ENCODE data around the gene MEF2C.
A peak's percentile ranks its signal among the peaks of the same experiment; 100 is the strongest.

The MEF2C gene

DNA sequence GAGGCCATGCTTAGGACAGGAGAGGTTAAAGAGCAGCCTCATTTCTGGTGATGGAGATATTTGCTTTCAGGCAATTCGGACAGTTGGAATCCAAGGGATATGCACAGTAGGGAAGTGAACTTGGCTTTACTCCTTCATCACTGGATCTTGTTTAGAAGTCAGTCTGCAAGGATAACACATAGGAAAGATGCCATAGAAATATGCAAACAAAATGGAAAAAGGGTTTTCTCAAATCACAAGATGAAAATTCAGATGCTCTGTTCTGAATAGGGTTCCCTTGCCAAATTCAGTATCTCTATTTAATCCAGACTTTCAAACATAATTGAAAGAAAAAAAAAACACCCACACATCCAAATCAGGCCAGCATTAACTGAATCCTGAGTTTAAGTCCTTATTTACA, 166.9 kb downstream of the MEF2C start:
- DNase-seq (ENCODE audit: low read depth): no peak

GRCh38 chr5:88715503-88715902, 167.5 kb downstream of the MEF2C start:
- DNase-seq (ENCODE audit: low read depth): no peak

DNA sequence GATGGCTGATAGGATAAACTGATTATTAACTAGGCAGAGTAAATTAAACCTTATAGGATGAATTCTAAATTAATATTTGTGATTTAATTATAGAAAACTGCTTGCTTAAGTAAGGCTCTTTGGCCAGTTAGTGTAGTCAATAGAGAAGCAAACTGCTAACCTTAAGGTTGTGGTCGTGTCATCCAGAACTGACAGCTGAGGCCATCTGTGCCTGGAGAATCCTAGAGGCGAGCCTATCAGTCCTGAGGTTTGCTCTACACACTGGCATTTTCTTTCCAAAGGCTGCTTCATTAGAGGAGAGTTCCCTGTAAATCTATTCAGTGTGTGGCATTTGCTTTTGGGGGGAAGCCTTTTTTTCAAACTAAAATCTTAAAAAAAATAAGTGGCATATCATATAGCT, 169.2 kb downstream of the MEF2C start:
- DNase-seq (ENCODE audit: low read depth): no peak

DNA sequence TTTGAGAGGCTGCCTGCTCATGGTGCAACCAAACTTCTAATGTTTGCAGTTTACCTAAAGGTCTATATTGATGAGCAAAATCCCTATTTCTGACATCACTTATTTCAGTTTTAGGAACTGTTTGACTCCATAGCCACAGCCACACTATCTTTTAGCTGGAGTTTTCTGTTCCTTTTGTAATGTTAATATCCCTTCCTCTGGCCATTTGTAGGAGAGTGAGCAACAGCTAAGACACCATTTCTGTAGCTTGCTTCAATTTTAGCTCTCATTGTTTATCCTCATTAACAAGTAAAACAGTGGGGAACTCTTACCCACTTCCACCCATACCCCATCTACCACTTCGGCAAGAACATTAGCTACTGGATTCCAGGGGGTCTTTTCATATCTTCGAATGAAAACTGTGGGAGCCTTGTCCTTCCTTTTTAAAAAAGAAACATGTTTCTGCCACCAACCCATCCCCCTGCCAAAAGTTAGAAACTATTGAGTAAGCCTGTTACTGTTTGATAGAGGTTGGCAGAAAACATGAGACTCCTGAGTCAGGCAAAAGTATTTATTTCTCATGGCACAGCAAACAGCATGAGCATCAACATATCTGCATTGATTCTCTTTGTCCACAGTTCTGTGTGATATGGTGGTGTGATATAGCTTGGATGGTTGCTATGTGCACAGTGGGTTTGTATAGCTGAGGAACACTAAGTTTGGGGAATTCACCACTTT, 174.1 kb downstream of the MEF2C start:
- no peak for DNase-seq (ENCODE audit: low read depth)

DNA sequence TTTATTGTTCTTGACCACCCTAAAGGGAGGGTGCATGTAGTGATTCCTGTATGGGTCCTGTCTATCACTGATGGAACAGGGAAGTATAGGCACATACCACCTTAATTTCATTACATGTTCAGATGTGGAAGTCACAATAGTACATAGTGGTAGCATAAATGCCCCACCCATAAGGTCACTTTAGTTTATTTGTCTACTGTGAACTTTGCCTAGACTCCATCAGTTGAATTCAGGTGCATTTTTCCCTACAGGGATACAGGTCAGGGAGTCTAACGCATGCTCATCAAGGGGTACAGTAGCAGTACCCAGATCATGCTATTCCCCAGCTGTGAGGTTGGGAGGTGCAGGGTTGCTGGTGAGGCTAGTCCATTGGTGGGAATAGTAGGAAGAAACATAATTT, 175.0 kb downstream of the MEF2C start:
- DNase-seq (ENCODE audit: low read depth): no peak

DNA sequence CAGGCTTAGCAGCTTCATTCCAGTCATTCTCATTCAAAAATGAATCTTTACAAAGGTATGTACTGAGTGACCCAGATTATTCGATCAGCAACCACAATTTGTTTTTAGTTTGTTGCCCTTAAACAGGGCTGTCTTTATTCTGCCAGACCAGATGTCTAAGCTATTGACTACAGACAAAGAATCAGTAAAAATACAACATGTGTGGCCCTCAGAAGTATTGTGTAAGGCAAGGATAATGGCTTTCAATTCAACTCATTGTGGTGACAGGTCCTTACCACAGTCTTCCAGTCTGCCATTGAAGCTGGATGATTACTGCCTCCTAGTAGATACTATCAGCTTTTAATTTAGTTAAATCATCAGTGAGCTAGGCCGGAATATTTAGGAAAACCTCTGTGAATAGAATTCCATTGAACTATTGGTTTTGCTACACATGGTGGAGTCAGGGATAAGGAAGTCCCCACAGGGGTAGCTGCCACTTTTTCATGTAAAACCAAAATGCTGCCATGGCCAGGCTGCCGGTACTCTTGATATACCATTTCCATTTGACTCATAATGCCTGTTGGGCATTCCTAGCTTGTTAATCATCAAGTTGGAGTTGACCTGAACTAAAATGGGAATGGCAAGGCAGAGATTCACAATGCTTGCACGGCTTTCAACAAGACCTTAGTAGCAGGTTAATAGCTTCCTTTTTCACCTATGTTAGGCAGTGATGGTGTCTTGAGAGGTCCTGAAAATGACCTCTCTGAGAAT, 175.6 kb downstream of the MEF2C start:
- DNase-seq (ENCODE audit: low read depth): no peak

DNA sequence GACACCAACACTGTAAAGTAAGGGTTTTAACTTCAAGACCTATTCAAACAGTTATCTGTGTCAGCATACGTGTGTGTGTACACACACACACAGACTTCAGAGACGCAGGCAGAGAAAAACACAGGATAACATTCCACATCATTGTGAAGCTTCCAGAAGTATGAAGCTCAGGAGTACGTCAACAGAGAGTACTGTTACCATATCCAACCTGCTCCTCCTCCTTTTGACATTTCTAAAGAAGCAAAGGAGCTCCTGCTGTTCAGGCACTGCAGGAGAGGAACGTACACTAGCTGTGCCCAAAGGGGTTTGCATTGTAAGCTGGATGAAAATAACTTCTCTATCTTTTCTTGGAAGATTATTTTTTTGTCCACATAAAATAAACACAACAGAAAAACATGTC, 180.7 kb downstream of the MEF2C start:
- no peak for DNase-seq (ENCODE audit: low read depth)

DNA sequence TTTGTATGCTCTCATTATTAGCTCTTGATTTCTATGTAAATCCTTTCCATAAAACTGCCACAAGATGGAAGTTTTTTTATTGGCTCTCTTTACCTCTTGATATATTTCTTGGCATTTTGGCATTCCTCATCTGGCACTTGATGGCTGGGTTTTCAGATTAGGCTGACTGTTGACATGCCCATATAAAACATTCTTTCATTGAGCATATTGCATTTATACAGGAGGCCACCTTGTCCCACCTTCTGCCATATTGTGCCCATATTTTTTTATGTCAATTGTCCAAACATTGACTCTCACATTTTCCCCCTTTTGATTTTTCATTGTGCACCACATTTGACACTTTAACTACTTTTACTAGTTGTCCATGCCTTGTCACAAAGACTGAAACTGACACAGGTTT, 182.9 kb downstream of the MEF2C start:
- no peak for DNase-seq (ENCODE audit: low read depth)

GRCh38 chr5:88698290-88698689, 184.7 kb downstream of the MEF2C start:
- DNase-seq (ENCODE audit: low read depth): no peak

DNA sequence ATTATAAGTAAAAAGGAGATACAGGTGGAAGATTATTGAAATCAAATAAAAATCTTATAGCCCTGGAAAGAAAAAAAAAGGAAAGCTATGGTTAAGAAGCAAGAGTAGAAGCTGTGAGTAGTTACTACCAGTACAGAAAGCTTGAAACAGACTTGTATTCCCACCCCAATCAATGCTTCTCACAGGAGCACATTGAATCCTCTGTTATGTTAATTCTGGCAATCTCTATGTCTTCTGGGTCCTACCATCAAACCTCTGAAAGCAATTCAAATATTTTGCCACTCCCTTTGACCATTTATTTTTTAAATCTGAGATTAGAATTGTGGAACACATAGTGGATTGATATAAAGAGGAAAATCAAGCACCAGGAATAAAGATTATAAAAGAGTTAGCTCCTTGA, 186.5 kb downstream of the MEF2C start:
- DNase-seq (ENCODE audit: low read depth): no peak

GRCh38 chr5:88695931-88696330, 187.1 kb downstream of the MEF2C start:
- no peak for DNase-seq (ENCODE audit: low read depth)

DNA sequence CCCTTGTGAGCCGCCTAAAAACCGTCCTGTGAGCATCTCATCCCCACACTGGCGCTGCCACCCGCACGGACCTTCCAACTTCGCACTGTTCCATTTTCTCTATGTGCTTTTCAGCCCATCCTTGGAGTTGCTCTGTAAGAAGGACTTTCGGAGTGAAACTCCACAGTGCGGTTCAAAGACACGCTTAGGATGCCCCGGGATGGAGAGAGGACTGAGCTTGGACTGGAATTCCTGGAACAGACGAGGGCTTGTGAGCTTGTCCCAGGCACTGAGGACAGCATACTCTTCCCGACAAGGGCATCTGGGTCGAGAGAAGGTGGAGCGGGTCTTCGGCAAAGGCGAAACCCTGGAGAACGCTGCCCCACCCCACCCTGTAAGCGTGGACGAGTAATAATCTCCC, 187.8 kb downstream of the MEF2C start:
- no peak for DNase-seq (ENCODE audit: low read depth)

GRCh38 chr5:88694023-88694679, 188.8 kb downstream of the MEF2C start:
- no peak for DNase-seq (ENCODE audit: low read depth)

DNA sequence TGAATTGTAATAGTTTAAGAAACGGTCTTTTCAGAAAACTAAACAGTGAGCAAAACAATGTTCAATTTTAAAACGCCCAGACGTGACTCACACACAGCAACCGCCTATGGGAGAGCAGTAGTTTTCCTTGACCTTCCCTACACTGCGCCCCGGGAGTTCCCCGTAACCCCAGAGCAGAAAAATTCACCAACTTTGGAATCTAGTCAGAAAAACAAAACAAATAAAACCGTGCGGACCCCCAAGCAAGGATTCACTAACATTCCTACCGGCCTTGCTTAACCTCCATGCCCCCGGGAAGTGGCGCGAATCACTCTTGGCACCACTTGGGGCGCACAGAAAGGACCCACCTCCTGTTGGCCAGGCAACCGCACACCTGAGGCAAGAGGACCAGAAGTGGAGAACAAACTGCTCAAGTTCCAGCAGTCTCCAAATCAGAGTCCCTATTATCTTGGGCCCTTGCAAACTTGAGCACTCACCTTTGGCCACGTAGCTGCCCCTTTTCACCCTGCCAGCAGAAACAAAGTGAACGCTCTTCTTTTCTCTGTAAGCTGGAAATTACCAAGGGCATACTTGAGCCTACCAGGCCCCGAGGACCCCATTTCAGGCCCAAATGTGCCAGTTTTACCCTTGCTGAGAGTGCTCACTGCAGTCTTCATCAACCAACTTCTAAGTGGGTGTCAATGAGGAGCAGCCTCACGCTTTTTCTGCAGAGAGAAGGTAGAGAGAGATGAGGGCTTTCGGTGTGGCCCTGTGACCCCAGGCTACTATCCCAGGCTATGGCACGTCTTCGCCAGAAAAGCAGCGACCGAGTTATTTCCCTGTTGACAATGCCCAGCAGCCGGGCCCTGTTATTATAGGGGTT, 189.7 kb downstream of the MEF2C start:
- no peak for DNase-seq (ENCODE audit: low read depth)

DNA sequence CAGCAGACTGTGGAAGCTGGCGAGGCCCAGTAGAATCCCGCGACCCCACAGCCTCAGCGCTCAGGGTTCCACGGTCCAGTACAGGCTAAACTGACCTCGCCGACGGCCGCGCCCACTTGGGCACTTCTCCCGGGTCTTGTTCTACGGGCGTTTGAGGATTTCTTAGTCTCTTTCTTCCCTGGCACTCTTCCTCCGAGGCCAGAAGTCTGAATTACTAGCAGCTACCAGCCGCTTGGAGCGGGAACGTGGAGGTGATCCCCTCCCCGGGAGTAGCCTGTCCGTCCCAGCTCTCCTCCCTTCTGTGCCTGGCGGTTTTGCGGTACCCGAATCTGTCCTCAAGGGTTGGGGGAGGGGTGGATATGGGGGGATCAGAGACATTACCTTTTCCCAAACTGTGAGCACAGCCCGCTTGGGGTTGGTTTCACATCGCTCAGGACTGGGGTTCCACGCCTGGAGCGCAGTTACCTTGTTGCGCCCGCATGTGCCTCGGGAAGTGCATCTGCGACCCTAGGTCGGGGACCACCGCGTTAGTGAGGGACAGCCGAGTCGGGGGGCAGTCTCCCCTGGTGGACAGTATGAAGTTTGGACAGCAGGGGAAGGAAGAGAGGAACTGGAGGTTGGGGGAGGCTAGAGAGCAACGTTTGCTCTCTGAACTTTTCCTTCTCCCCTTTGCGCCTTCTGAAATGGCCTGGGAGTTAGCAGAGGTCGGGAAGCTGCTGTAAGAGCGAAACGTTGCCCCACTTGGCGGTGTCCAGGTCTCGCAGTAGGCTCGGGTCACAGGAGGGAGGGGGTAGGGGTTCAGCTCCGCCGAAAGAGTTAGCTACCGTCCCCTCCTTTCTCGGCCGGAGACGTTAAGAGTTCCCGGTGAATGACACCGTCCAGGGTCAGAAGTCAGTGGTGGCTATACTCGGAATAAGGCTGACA, 190.8 kb downstream of the MEF2C start:
- no peak for DNase-seq (ENCODE audit: low read depth)

- no peak for DNase-seq (ENCODE audit: low read depth)
Observed at GRCh38 chr5:88691230-88691582, 191.8 kb downstream of the MEF2C start.

GRCh38 chr5:88690409-88691229, 192.4 kb downstream of the MEF2C start:
- DNase-seq (ENCODE audit: low read depth): peak; percentile 44

DNA sequence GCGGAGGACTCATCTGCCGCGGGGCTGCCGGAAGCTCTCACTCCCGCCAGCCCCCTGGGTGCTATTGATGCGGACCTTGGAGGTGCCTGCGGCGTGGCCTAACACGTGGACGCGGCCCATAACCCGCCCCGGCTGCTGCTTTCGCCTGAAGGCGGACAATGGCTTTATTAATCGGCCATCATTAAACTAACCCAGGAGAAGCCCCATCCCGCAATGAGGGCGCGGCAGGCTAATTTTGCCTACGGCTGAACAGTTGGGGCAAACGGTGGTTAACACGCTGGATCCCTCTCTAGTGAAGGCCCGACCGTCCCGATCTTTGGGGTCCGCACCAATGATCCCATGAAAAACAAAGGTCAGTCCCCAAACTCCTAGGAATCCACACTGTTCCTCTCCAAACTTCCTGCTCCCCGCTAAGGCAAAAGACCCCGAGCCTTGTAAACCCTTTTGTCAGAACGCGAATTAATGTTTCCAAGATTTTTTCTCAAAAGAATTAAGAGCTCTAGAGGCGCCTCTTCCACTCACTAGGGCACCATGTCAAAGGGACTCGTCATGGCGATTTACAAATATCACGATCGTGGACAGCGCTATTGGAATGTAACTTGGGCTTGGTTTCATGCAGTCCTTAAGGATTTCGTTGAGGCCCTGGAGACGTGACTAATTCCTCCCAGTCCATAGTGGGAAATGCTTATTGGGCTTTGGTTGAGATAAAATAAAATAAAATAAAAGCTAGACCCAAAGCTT, 193.1 kb downstream of the MEF2C start:
- DNase-seq (ENCODE audit: low read depth): no peak

DNA sequence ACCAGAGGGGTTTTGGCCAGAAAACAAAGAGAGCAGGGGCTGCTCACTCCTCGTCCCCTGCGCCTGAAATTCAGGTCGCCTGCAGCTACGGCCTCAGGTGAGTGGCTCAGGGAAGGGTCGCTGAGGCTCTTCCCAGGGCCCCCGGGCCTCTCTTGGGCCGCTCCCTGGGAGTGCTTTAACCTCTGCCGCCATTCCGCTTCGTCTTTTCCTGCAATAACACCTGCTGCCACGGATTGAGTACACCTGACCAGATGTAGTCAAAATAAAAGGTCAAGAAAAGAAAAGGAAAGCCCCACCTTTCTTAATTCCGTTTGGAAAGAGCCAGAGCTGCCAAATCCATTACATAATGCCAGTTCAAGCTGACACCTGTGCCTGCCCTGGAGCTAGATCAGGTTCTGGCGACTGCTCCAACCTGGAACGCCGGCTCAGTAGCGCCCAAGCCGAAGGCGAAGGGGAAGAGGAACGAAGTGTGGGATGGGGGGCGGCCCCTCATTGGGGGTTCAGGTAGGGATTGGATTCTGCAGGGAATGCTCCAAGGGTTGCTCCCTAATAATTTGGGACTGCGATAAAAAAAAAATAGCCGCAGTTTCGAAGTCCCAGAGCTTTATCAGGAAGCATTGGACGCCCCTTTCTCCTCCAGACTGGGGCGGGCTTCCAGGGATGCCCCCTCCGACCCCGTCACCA, 193.9 kb downstream of the MEF2C start:
- no peak for DNase-seq (ENCODE audit: low read depth)
